ENCODE data around the gene FDXACB1. TPM values are rescaled to one million over a fixed set of nuclear protein-coding genes. Genes with fewer than 3 reads are reported as not detected.
A peak's percentile ranks its signal among the peaks of the same experiment; 100 is the strongest.

FDXACB1 gene
- total and polyA plus RNA-seq, 9 of the 15 experiments (the other 6 are each of a cell fraction or from before 2014, with no cell fraction given): 3.2 to 7.5 (median 5.3) TPM

GRCh38 chr11:111870886-111871692 lies 7.9 kb downstream of the FDXACB1 start, which contains the start of gene ALG9 (continued):
- TF ChIP-seq, protein P1, sequence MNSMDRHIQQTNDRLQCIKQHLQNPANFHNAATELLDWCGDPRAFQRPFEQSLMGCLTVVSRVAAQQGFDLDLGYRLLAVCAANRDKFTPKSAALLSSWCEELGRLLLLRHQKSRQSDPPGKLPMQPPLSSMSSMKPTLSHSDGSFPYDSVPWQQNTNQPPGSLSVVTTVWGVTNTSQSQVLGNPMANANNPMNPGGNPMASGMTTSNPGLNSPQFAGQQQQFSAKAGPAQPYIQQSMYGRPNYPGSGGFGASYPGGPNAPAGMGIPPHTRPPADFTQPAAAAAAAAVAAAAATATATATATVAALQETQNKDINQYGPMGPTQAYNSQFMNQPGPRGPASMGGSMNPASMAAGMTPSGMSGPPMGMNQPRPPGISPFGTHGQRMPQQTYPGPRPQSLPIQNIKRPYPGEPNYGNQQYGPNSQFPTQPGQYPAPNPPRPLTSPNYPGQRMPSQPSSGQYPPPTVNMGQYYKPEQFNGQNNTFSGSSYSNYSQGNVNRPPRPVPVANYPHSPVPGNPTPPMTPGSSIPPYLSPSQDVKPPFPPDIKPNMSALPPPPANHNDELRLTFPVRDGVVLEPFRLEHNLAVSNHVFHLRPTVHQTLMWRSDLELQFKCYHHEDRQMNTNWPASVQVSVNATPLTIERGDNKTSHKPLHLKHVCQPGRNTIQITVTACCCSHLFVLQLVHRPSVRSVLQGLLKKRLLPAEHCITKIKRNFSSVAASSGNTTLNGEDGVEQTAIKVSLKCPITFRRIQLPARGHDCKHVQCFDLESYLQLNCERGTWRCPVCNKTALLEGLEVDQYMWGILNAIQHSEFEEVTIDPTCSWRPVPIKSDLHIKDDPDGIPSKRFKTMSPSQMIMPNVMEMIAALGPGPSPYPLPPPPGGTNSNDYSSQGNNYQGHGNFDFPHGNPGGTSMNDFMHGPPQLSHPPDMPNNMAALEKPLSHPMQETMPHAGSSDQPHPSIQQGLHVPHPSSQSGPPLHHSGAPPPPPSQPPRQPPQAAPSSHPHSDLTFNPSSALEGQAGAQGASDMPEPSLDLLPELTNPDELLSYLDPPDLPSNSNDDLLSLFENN (IDR thresholded peaks at IDR 0.05; ENCODE audit: low read depth in 2 of 2, low read length in 2 of 2): no peak
- TF ChIP-seq PHF21A (IDR thresholded peaks at IDR 0.05; ENCODE audit: borderline replicate concordance, low read depth) (peak; percentile 66; the same call in 1 of the 2 replicates), BCLAF1 (IDR thresholded peaks at IDR 0.05; ENCODE audit: borderline replicate concordance in 1 of 2, control insufficient read depth in 1 of 2, low read depth in 2 of 2, low read length in 1 of 2) (no peak), NR2C1 (IDR thresholded peaks at IDR 0.05) (no peak), NR2C1 (tag; IDR thresholded peaks at IDR 0.05) (no peak), MLX (CRISPR knock-in tag; conservative IDR thresholded peaks at IDR 0.05) (no peak), ZNF324 (CRISPR knock-in tag; IDR thresholded peaks at IDR 0.05) (no peak), CBX3 (IDR thresholded peaks at IDR 0.05; ENCODE audit: borderline replicate concordance in 1 of 2, low read length in 2 of 2) (no peak), ARID4B (CRISPR knock-in tag; IDR thresholded peaks at IDR 0.05) (peak; percentile 86), KDM2B (CRISPR knock-in tag; IDR thresholded peaks at IDR 0.05) (no peak), ZFP36 (IDR thresholded peaks at IDR 0.05; ENCODE audit: low read depth, low read length, partially characterized antibody) (no peak)
- TF ChIP-seq, protein P2, sequence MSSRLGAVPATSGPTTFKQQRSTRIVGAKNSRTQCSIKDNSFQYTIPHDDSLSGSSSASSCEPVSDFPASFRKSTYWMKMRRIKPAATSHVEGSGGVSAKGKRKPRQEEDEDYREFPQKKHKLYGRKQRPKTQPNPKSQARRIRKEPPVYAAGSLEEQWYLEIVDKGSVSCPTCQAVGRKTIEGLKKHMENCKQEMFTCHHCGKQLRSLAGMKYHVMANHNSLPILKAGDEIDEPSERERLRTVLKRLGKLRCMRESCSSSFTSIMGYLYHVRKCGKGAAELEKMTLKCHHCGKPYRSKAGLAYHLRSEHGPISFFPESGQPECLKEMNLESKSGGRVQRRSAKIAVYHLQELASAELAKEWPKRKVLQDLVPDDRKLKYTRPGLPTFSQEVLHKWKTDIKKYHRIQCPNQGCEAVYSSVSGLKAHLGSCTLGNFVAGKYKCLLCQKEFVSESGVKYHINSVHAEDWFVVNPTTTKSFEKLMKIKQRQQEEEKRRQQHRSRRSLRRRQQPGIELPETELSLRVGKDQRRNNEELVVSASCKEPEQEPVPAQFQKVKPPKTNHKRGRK (tag; IDR thresholded peaks at IDR 0.05): no peak

Measured in K562 (cell line).